Stomach (tissue), 19 donors: ENCODE measurements around the gene LAMB4. TPM values are rescaled to one million over a fixed set of nuclear protein-coding genes. Genes with fewer than 3 reads are reported as not detected.
A peak's percentile ranks its signal among the peaks of the same experiment; 100 is the strongest.

ENCODE experiments used
- DNase-seq, 2 donors: peaks; one replicate each; pipeline versions ENCODE4 v3.0.0 to v3.0.0-alpha.2; 2013 to 2019
- H3K27ac ChIP-seq, 5 donors: fragments of 200-600 bp in 4 of 5; sonication (generic) in 4 of 5; one replicate each; pipeline ENCODE4 v1.5.1; 2013 to 2019; ENCODE audit warnings: mild to moderate bottlenecking in 1 of 5, moderate library complexity in 1 of 5
- H3K27me3 ChIP-seq, 3 donors: fragments of 200-600 bp; sonication (generic); one replicate each; pipeline ENCODE4 v1.5.1; 2017 to 2019; ENCODE audit warnings: mixed run types in 1 of 3
- H3K36me3 ChIP-seq, 4 donors: fragments of 200-600 bp; sonication (generic); 1 replicate in 3 of 4; 2 replicates in 1 of 4; pipeline ENCODE4 v1.5.1; 2016 to 2019
- H3K4me1 ChIP-seq, 4 donors: fragments of 200-600 bp; sonication (generic); one replicate each; pipeline ENCODE4 v1.5.1; 2016 to 2019
- H3K4me3 ChIP-seq, 4 donors: fragments of 200-600 bp; sonication (generic) in 3 of 4; one replicate each; pipeline ENCODE4 v1.5.1; 2016 to 2019; ENCODE audit warnings: mild to moderate bottlenecking in 1 of 4
- H3K9me3 ChIP-seq, 4 donors: fragments of 200-600 bp; sonication (generic); one replicate each; pipeline ENCODE4 v1.5.1; 2016 to 2019
- CTCF ChIP-seq, 7 experiments: fragments of 450-650 bp in 4 of 7; fragments of 200-600 bp in 3 of 7; sonication (generic) in 3 of 7; IDR thresholded peaks; one replicate each; pipeline ENCODE4 v1.5.1; 2016 to 2019; ENCODE audit warnings: antibody characterized with exemption in 7 of 7, control low read depth in 2 of 7, mild to moderate bottlenecking in 1 of 7
- EP300 ChIP-seq: sonication (generic); formaldehyde crosslinking; IDR thresholded peaks from one replicate; pipeline ENCODE4 v1.6.1; 2017; ENCODE audit warnings: antibody characterized with exemption
- POLR2A ChIP-seq, 4 donors: fragments of 450-650 bp; IDR thresholded peaks; one replicate each; pipeline ENCODE4 v1.6.1; 2016; ENCODE audit warnings: antibody characterized with exemption in 4 of 4, control low read depth in 2 of 4, mild to moderate bottlenecking in 1 of 4, moderate library complexity in 1 of 4
- POLR2AphosphoS5 ChIP-seq, 3 donors: sonication (generic); formaldehyde crosslinking; IDR thresholded peaks; one replicate each; pipeline ENCODE4 v1.6.1; 2016; ENCODE audit warnings: antibody characterized with exemption in 3 of 3
- WGBS, 5 donors: extraction: QIAGEN DNeasy Blood & Tissue Kit in 3 of 5; methylation state at CpG; one replicate each; pipeline versions ENCODE4 v1.1.5 to v1.1.7; 2013 to 2018; 5-methylcytosine and 5-hydroxymethylcytosine counted together
- intact Hi-C: fragments of 100-400 bp; cut with DNase I; formaldehyde crosslinking; loops from one replicate; pipeline ENCODE4 v1.15.1; 2023; ENCODE audit warnings: low total_unique reads
- long read RNA-seq, 10 donors: transcript quantifications; one replicate each; lab custom pipeline, GENCODE V29; 2026
- polyA plus RNA-seq, 3 donors: library from polyadenylated mRNA; stranded (reverse); fragments of 200-250 nt; gene quantifications; one replicate each; pipeline ENCODE4 v1.2.3, GENCODE V29; 2013
- total RNA-seq, 5 donors: library from RNA; depleted of rRNA; stranded (reverse); fragments of >200 nt; gene quantifications; one replicate each; pipeline versions ENCODE4 v1.1.0 to v1.2.3, GENCODE V29; 2014 to 2016
- donor health status: healthy with polysubstance abuse.
- donor health status: Bipolar disorder and iron deficiency.
- donor health status: healthy.

LAMB4 gene
- total RNA-seq (1 to 10 TPM in 1 of 5 donors, under 1 TPM in 2, not detected in 2; under 0.01 to 8.5 (median 0.18) TPM), polyA plus RNA-seq (1 to 10 TPM in 2 of 3 donors, under 1 TPM in 1; 0.68 to 3.6 (median 2.7) TPM)
- long read RNA-seq, donor 1 = 0 reads
- long read RNA-seq, donor 2 = 0 reads
- long read RNA-seq, donor 3 = 0 reads
- long read RNA-seq, donor 4 = 0 reads
- long read RNA-seq, donor 5 = 0 reads
- long read RNA-seq, donor 6 = 0 reads
- long read RNA-seq, donor 7 = 0 reads
- long read RNA-seq, donor 8 = 0 reads
- long read RNA-seq, donor 9 = 0 reads
- long read RNA-seq, donor 10 = 0 reads

- 83 to 96% (median 91%) methylated on average over 3 of the region's 3 CpGs for WGBS, 5 donors
- DNase-seq = no peak
- no peak within 1 kb of the TSS for H3K4me3 ChIP-seq
- H3K27me3 ChIP-seq = no peaks in the 10 kb centered on the region
- TF ChIP-seq POLR2AphosphoS5 (IDR thresholded peaks at IDR 0.05) (no peak), EP300 (no peak), CTCF (IDR thresholded peaks at IDR 0.05) (no peak), POLR2A (IDR thresholded peaks at IDR 0.05) (no peak)
- no peaks in the 10 kb centered on the region for H3K36me3 ChIP-seq
- intact Hi-C loops = no loop called here
- H3K27ac ChIP-seq = no peak within 1 kb of the TSS
- H3K4me1 ChIP-seq = peaks cover 0 to 5% (median 0%) of the 10 kb centered on the region in 4 donors
- no peaks in the 10 kb centered on the region for H3K9me3 ChIP-seq
These were observed at the start of gene LAMB4 for GRCh38 chr7:108130261-108130660. LAMB4 (minus strand) TSS chr7:108130361; CDS start chr7:108123164, 7,197 bp downstream.

- DNase-seq = peak; percentile 48 to 64
- Histone ChIP-seq H3K27ac (no peak overlapping the region), H3K9me3 (no peaks in the 10 kb centered on the region), H3K36me3 (no peaks in the 10 kb centered on the region), H3K4me3 (no peak overlapping the region), H3K4me1 (no peaks in the 10 kb centered on the region), H3K27me3 (no peaks in the 10 kb centered on the region)
- WGBS, 5 donors = 30 to 40% (median 31%) methylated on average over 3 of the region's 3 CpGs
- intact Hi-C loops = no loop called here
- no peak for TF ChIP-seq POLR2A (IDR thresholded peaks at IDR 0.05)
- no peak for TF ChIP-seq EP300
- TF ChIP-seq CTCF (IDR thresholded peaks at IDR 0.05) = no peak
- no peak for TF ChIP-seq POLR2AphosphoS5 (IDR thresholded peaks at IDR 0.05)
These were observed 48.2 kb upstream of the LAMB4 start for GRCh38 chr7:108178398-108178797.

GRCh38 chr7:108171164-108171563 is 41.0 kb upstream of the LAMB4 start:
- Histone ChIP-seq H3K4me1 (peaks cover 0 to 8% (median 3%) of the 10 kb centered on the region in 4 donors), H3K27me3 (no peaks in the 10 kb centered on the region), H3K4me3 (no peak overlapping the region), H3K27ac (no peak overlapping the region), H3K9me3 (no peaks in the 10 kb centered on the region), H3K36me3 (no peaks in the 10 kb centered on the region)
- no peak for DNase-seq
- WGBS, 5 donors = 88 to 95% (median 93%) methylated on average over 8 of the region's 8 CpGs
- TF ChIP-seq CTCF (IDR thresholded peaks at IDR 0.05) (no peak), POLR2A (IDR thresholded peaks at IDR 0.05) (no peak), POLR2AphosphoS5 (IDR thresholded peaks at IDR 0.05) (no peak), EP300 (no peak)
- intact Hi-C loops = no loop called here

- Histone ChIP-seq H3K36me3 (no peaks in the 10 kb centered on the region), H3K27me3 (no peaks in the 10 kb centered on the region), H3K4me1 (peaks cover 0 to 8% (median 3%) of the 10 kb centered on the region in 4 donors), H3K9me3 (no peaks in the 10 kb centered on the region), H3K4me3 (no peak overlapping the region), H3K27ac (no peak overlapping the region)
- TF ChIP-seq EP300 (no peak), CTCF (IDR thresholded peaks at IDR 0.05) (no peak), POLR2AphosphoS5 (IDR thresholded peaks at IDR 0.05) (no peak), POLR2A (IDR thresholded peaks at IDR 0.05) (no peak)
- intact Hi-C loops = no loop called here
- DNase-seq = no peak
- 70 to 77% (median 76%) methylated on average over 5 of the region's 5 CpGs for WGBS, 5 donors
These were observed 40.1 kb upstream of the LAMB4 start for GRCh38 chr7:108170251-108170650.
